Ishikawa (cell line): ENCODE measurements around the gene SNRPB2.

Source experiments
- CEBPB ChIP-seq: IDR thresholded peaks from 2 replicates; pipeline ENCODE4 v1.6.1; 2012
- EGR1 ChIP-seq: IDR thresholded peaks from 2 replicates; pipeline ENCODE4 v1.6.1; 2012
- EP300 ChIP-seq: IDR thresholded peaks from 2 replicates; pipeline ENCODE4 v1.6.1; 2012; ENCODE audit warnings: borderline replicate concordance
- YY1 ChIP-seq: IDR thresholded peaks from 2 replicates; pipeline ENCODE4 v1.6.1; 2012; ENCODE audit warnings: low read depth
- ZBTB7A ChIP-seq: IDR thresholded peaks from 2 replicates; pipeline ENCODE4 v1.6.1; 2012; ENCODE audit warnings: low read depth

GRCh38 chr20:16699293-16699692 lies 30.5 kb upstream of the SNRPB2 start:
- no peak for TF ChIP-seq EP300
- TF ChIP-seq EGR1, result no peak
- no peak for TF ChIP-seq YY1
- no peak for TF ChIP-seq CEBPB
- TF ChIP-seq ZBTB7A, result no peak
